HUES48 (cell line): ENCODE data around the gene DNMT3A.

Source experiments
- H3K27ac ChIP-seq: one replicate; pipeline ENCODE4 v1.7.0; 2013; ENCODE audit warnings: low read depth, low read length, inconsistent platforms
- H3K27me3 ChIP-seq: 2 replicates; pipeline ENCODE4 v1.6.1; 2013; ENCODE audit warnings: mild to moderate bottlenecking, low read length; ENCODE audit not compliant: control insufficient read depth, insufficient read depth
- H3K36me3 ChIP-seq: 2 replicates; pipeline ENCODE4 v1.6.1; 2013; ENCODE audit warnings: low read length; ENCODE audit not compliant: control insufficient read depth, insufficient read depth
- H3K4me1 ChIP-seq: 2 replicates; pipeline ENCODE4 v1.6.1; 2013; ENCODE audit warnings: mild to moderate bottlenecking, low read length; ENCODE audit not compliant: control insufficient read depth, insufficient read depth
- H3K4me3 ChIP-seq: 2 replicates; pipeline ENCODE4 v1.5.1; 2013; ENCODE audit warnings: mild to moderate bottlenecking, low read depth, low read length
- H3K9ac ChIP-seq: 2 replicates; pipeline ENCODE4 v1.6.1; 2013; ENCODE audit warnings: mild to moderate bottlenecking, low read depth, low read length, moderate library complexity
- H3K9me3 ChIP-seq: 2 replicates; pipeline ENCODE4 v1.6.1; 2013; ENCODE audit warnings: low read length; ENCODE audit not compliant: control insufficient read depth, insufficient read depth

The DNMT3A gene

GRCh38 chr2:25379535-25379934 lies 37.8 kb upstream of the DNMT3A start:
- Histone ChIP-seq H3K9ac (no peak overlapping the region), H3K36me3 (no peaks in the 10 kb centered on the region), H3K9me3 (no peaks in the 10 kb centered on the region), H3K27ac (no peak overlapping the region), H3K27me3 (peaks cover 9% of the 10 kb centered on the region; the same call in 1 of the 2 replicates), H3K4me3 (no peak overlapping the region), H3K4me1 (peaks cover 13% of the 10 kb centered on the region)

- Histone ChIP-seq H3K9me3 (no peaks in the 10 kb centered on the region), H3K9ac (no peak overlapping the region), H3K4me3 (no peak overlapping the region), H3K36me3 (no peaks in the 10 kb centered on the region), H3K27me3 (peaks cover 9% of the 10 kb centered on the region; the same call in 1 of the 2 replicates), H3K27ac (no peak overlapping the region), H3K4me1 (peaks cover 13% of the 10 kb centered on the region)
Measured at GRCh38 chr2:25378731-25379490, 37.2 kb upstream of the DNMT3A start.

- no peak overlapping the region for H3K4me3 ChIP-seq
- H3K9me3 ChIP-seq = no peaks in the 10 kb centered on the region
- H3K4me1 ChIP-seq = peaks cover 13% of the 10 kb centered on the region
- no peaks in the 10 kb centered on the region for H3K36me3 ChIP-seq
- no peak overlapping the region for H3K27ac ChIP-seq
- H3K27me3 ChIP-seq = peaks cover 9% of the 10 kb centered on the region; the same call in 1 of the 2 replicates
- H3K9ac ChIP-seq = no peak overlapping the region
Measured at GRCh38 chr2:25377822-25378421, 36.2 kb upstream of the DNMT3A start.

GRCh38 chr2:25376750-25377621 lies 35.3 kb upstream of the DNMT3A start:
- H3K36me3 ChIP-seq = no peaks in the 10 kb centered on the region
- no peaks in the 10 kb centered on the region for H3K9me3 ChIP-seq
- H3K4me1 ChIP-seq = peaks cover 13% of the 10 kb centered on the region
- peak overlapping the region; percentile 71 for H3K27ac ChIP-seq
- no peak overlapping the region; the same call in 1 of the 2 replicates for H3K9ac ChIP-seq
- H3K27me3 ChIP-seq = peaks cover 9% of the 10 kb centered on the region; the same call in 1 of the 2 replicates
- H3K4me3 ChIP-seq = peak overlapping the region; percentile 43; the same call in 1 of the 2 replicates

GRCh38 chr2:25375989-25376545 lies 34.3 kb upstream of the DNMT3A start:
- H3K4me3 ChIP-seq = 0 out of 2 replicates have a peak overlapping the region, but pooled peaks have one; percentile 34
- H3K36me3 ChIP-seq = no peaks in the 10 kb centered on the region
- H3K9me3 ChIP-seq = no peaks in the 10 kb centered on the region
- no peak overlapping the region for H3K9ac ChIP-seq
- H3K27me3 ChIP-seq = peaks cover 9% of the 10 kb centered on the region; the same call in 1 of the 2 replicates
- H3K27ac ChIP-seq = no peak overlapping the region
- peaks cover 13% of the 10 kb centered on the region for H3K4me1 ChIP-seq

- peaks cover 13% of the 10 kb centered on the region for H3K4me1 ChIP-seq
- no peak overlapping the region for H3K4me3 ChIP-seq
- no peak overlapping the region for H3K27ac ChIP-seq
- no peak overlapping the region for H3K9ac ChIP-seq
- no peaks in the 10 kb centered on the region for H3K9me3 ChIP-seq
- no peaks in the 10 kb centered on the region for H3K36me3 ChIP-seq
- H3K27me3 ChIP-seq = peaks cover 9% of the 10 kb centered on the region; the same call in 1 of the 2 replicates
Measured at GRCh38 chr2:25375371-25375988, 33.8 kb upstream of the DNMT3A start.

DNA sequence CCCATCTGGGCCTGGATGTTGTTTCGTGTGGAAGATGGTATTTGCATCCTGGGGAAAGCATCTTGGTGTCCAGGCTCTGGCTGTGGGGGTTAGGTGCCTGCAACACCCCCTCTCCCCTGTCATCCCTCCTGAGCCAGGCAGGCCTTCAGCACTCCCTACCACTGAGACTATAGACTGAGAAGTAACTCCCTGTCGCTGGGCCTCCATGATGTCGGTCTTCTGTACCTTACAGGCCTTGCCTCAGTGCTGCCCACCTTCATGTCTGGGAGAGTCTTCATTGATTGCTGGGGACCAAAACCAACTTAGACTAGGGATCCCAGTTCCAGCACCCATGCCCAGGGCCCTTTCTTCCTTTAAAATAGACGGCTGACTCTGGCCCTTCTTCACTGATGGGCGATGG lies 33.1 kb upstream of the DNMT3A start:
- Histone ChIP-seq H3K9me3 (no peaks in the 10 kb centered on the region), H3K36me3 (no peaks in the 10 kb centered on the region)

GRCh38 chr2:25374411-25374810 lies 32.7 kb upstream of the DNMT3A start:
- H3K4me3 ChIP-seq = no peak overlapping the region
- no peaks in the 10 kb centered on the region for H3K9me3 ChIP-seq
- H3K27ac ChIP-seq = no peak overlapping the region
- peaks cover 13% of the 10 kb centered on the region for H3K4me1 ChIP-seq
- H3K27me3 ChIP-seq = peaks cover 9% of the 10 kb centered on the region; the same call in 1 of the 2 replicates
- H3K9ac ChIP-seq = no peak overlapping the region
- H3K36me3 ChIP-seq = no peaks in the 10 kb centered on the region

More for the DNA sequence above, 33.1 kb upstream of the DNMT3A start:
- Histone ChIP-seq H3K9ac (no peak overlapping the region), H3K27me3 (peaks cover 9% of the 10 kb centered on the region; the same call in 1 of the 2 replicates), H3K27ac (no peak overlapping the region), H3K4me1 (peaks cover 13% of the 10 kb centered on the region), H3K4me3 (no peak overlapping the region)

- Histone ChIP-seq H3K4me1 (peaks cover 13% of the 10 kb centered on the region), H3K9me3 (no peaks in the 10 kb centered on the region), H3K27me3 (peaks cover 9% of the 10 kb centered on the region; the same call in 1 of the 2 replicates), H3K36me3 (no peaks in the 10 kb centered on the region), H3K4me3 (no peak overlapping the region), H3K9ac (no peak overlapping the region), H3K27ac (no peak overlapping the region)
Measured at GRCh38 chr2:25373269-25373981, 31.7 kb upstream of the DNMT3A start.
